ENCODE data around the gene SLC2A8.

Gene SLC2A8

DNA sequence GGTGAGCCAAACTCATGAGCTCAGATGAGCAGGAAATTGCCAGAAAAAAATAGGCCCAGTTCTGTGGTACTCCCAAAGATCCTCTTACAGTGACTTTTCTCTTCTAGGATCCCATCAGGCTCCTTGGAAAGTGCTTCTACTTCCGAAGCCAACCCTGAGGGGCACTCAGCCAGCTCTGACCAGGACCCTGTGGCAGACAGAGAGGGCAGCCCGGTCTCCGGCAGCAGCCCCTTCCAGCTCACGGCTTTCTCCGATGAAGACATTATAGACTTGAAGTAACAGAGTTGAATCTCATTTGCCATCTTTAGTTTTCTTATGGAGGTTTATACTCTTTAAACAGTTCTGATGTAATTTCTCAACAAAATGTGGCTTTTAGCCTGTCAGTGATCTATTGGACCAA lies 4.0 kb upstream of the SLC2A8 start:
- POLR2A ChIA-PET, result no interaction called here
- CTCF ChIA-PET, result interaction anchor here (0.8 to 1.9 kb wide), 4 partner anchors 13 to 179 kb away, joined by 3 to 4 read pairs (median 3); no protein-coding TSS in a partner anchor

DNA sequence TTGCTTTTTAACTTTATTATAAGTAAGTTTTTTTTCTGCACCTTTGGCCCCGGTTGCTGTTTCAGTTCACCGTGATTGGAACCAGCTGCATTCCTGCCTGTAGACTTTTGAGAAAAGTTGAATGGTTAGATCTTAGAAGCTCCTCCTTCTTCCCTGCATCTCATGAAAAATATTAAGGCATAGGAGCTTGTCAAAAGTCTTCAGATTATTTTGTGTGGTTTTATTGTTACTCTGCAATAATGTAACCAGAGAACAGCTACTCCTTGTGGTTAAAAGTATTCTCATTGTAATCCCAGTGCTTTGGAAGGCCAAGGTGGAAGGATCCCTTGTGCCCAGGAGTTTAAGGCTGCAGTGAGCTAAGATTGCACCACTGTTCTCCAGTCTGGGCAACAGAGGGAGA lies 3.3 kb upstream of the SLC2A8 start:
- H3K27ac ChIP-seq (ENCODE audit: insufficient read depth in 1 of 2, low read depth in 1 of 2, low read length in 2 of 2, poor library complexity in 1 of 2, severe bottlenecking in 2 of 2), result no peak overlapping the region
- H3K36me3 ChIP-seq (ENCODE audit: control insufficient read depth in 4 of 4, insufficient read depth in 4 of 4, low read length in 3 of 4), result no peaks in the 10 kb centered on the region
- no peak for DNase-seq
- no peaks in the 10 kb centered on the region for H3K9me3 ChIP-seq (ENCODE audit: control extremely low read depth in 1 of 5, control insufficient read depth in 4 of 5, insufficient read depth in 2 of 5, low read depth in 1 of 5, low read length in 4 of 5)
- WGBS (ENCODE audit: insufficient coverage), result no CpG with 5 or more reads among the region's 2 CpGs
- no peak overlapping the region for H3K4me3 ChIP-seq (ENCODE audit: control insufficient read depth in 1 of 7, extremely low read depth in 1 of 7, insufficient read depth in 4 of 7, low read depth in 2 of 7, low read length in 6 of 7)
- POLR2A ChIA-PET, result no interaction called here
- H3K27me3 ChIP-seq (replicated peaks in 2 of 5; ENCODE audit: control insufficient read depth in 4 of 5, insufficient read depth in 5 of 5, low read length in 4 of 5), result peaks cover 0 to 16% (median 12%) of the 10 kb centered on the region in 5 experiments
- peaks cover 5 to 46% (median 29%) of the 10 kb centered on the region in 4 experiments for H3K4me1 ChIP-seq (ENCODE audit: control extremely low read depth in 1 of 4, control insufficient read depth in 4 of 4, insufficient read depth in 4 of 4, low read length in 3 of 4)
- CTCF ChIA-PET, result interaction anchor here (1.1 to 1.9 kb wide), 3 partner anchors 13 to 33 kb away, joined by 3 to 4 read pairs (median 3); no protein-coding TSS in a partner anchor

More for the DNA sequence above, 4.0 kb upstream of the SLC2A8 start:
- Histone ChIP-seq H3K27ac (ENCODE audit: insufficient read depth in 1 of 2, low read depth in 1 of 2, low read length in 2 of 2, poor library complexity in 1 of 2, severe bottlenecking in 2 of 2) (no peak overlapping the region), H3K36me3 (ENCODE audit: control insufficient read depth in 4 of 4, insufficient read depth in 4 of 4, low read length in 3 of 4) (no peaks in the 10 kb centered on the region), H3K9me3 (ENCODE audit: control extremely low read depth in 1 of 5, control insufficient read depth in 4 of 5, insufficient read depth in 2 of 5, low read depth in 1 of 5, low read length in 4 of 5) (no peaks in the 10 kb centered on the region), H3K27me3 (replicated peaks in 2 of 5; ENCODE audit: control insufficient read depth in 4 of 5, insufficient read depth in 5 of 5, low read length in 4 of 5) (peaks cover 0 to 12% (median 8%) of the 10 kb centered on the region in 5 experiments), H3K4me3 (ENCODE audit: control insufficient read depth in 1 of 7, extremely low read depth in 1 of 7, insufficient read depth in 4 of 7, low read depth in 2 of 7, low read length in 6 of 7) (no peak overlapping the region), H3K4me1 (ENCODE audit: control extremely low read depth in 1 of 4, control insufficient read depth in 4 of 4, insufficient read depth in 4 of 4, low read length in 3 of 4) (peaks cover 5 to 46% (median 30%) of the 10 kb centered on the region in 4 experiments)
- DNase-seq, result no peak
- WGBS (ENCODE audit: insufficient coverage), result 98% methylated on average over 5 of the region's 5 CpGs

DNA sequence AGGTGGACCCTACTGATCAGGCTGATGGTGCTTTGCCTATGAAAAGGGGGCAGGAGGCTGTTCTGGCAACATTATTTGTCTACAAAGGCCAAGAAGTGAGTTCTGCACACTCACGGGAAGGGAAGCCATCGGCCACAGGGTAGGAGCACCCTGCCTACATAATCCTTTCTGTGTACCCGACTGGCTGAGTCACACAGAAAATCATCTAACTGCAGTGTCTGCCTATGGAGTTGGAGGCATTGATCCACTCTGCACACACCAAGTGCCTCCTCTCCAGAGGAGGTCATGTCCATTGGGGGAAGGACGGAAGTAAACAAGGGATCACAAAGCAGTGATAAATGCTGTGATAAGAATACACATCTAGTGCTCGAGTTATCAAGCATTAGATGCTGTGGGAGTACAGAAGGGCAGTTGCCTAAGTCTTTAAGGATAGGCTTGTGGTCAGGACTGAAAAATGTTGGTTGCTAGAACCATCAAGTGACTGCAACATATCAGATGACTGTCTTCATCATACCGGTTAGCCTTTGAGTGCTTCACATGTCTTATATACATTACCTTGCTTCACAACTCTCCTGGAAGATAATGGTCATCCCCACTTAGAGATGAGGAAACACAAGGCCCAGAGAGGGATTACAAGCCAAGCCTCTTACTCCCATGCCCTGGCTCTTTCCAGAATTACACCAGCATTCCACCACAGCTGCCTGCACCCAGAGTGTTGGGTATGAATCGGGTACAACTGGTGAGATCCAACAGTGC lies 1.3 kb upstream of the SLC2A8 start:
- 90% methylated on average over 5 of the region's 7 CpGs for WGBS (ENCODE audit: insufficient coverage)
- H3K4me3 ChIP-seq (ENCODE audit: control insufficient read depth in 1 of 7, extremely low read depth in 1 of 7, insufficient read depth in 4 of 7, low read depth in 2 of 7, low read length in 6 of 7), result peak overlapping the region in 3 of 7 experiments; percentile 58 to 77 (median 66)
- ChIA-PET CTCF (no interaction called here), POLR2A (no interaction called here)
- peaks cover 0 to 19% (median 14%) of the 10 kb centered on the region in 5 experiments for H3K27me3 ChIP-seq (replicated peaks in 2 of 5; ENCODE audit: control insufficient read depth in 4 of 5, insufficient read depth in 5 of 5, low read length in 4 of 5)
- H3K36me3 ChIP-seq (ENCODE audit: control insufficient read depth in 4 of 4, insufficient read depth in 4 of 4, low read length in 3 of 4), result no peaks in the 10 kb centered on the region
- no peak overlapping the region for H3K27ac ChIP-seq (ENCODE audit: insufficient read depth in 1 of 2, low read depth in 1 of 2, low read length in 2 of 2, poor library complexity in 1 of 2, severe bottlenecking in 2 of 2)
- DNase-seq, result no peak
- peaks cover 0 to 31% (median 22%) of the 10 kb centered on the region in 4 experiments for H3K4me1 ChIP-seq (ENCODE audit: control extremely low read depth in 1 of 4, control insufficient read depth in 4 of 4, insufficient read depth in 4 of 4, low read length in 3 of 4)
- no peaks in the 10 kb centered on the region for H3K9me3 ChIP-seq (ENCODE audit: control extremely low read depth in 1 of 5, control insufficient read depth in 4 of 5, insufficient read depth in 2 of 5, low read depth in 1 of 5, low read length in 4 of 5)

DNA sequence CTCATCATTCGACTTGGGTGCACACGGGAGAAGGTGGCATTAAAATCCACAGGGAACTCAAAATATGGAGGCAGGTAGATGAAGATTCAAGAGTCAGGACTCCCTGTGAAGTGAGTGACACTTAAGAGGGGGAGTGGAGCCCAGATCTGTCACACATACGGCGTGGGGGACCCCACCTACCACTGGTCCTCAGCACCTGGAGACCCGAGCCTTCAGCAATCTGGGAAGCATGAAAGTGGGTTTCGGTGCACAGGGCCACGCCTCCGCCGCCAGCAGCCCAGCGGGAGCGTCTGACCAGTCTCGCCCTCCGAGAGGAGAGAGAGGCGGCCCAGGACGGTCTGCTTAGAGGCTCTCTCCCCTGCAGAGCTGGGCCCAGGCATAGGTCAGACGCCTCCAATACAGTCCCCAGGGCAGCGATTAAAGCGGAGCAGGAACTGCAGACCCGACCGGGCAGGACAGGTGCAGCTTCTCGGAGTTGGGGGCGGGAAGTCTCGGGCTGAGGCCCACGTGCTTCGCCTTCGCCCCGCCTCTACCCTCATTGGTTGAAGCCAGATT lies 639 bp upstream of the SLC2A8 start:
- WGBS (ENCODE audit: insufficient coverage), result 3% methylated on average over 24 of the region's 27 CpGs
- Histone ChIP-seq H3K27me3 (replicated peaks in 2 of 5; ENCODE audit: control insufficient read depth in 4 of 5, insufficient read depth in 5 of 5, low read length in 4 of 5) (peaks cover 0 to 19% (median 14%) of the 10 kb centered on the region in 5 experiments), H3K27ac (ENCODE audit: insufficient read depth in 1 of 2, low read depth in 1 of 2, low read length in 2 of 2, poor library complexity in 1 of 2, severe bottlenecking in 2 of 2) (no peak overlapping the region), H3K4me1 (ENCODE audit: control extremely low read depth in 1 of 4, control insufficient read depth in 4 of 4, insufficient read depth in 4 of 4, low read length in 3 of 4) (peaks cover 0 to 30% (median 22%) of the 10 kb centered on the region in 4 experiments), H3K4me3 (ENCODE audit: control insufficient read depth in 1 of 7, extremely low read depth in 1 of 7, insufficient read depth in 4 of 7, low read depth in 2 of 7, low read length in 6 of 7) (peak overlapping the region; percentile 10 to 77 (median 58)), H3K9me3 (ENCODE audit: control extremely low read depth in 1 of 5, control insufficient read depth in 4 of 5, insufficient read depth in 2 of 5, low read depth in 1 of 5, low read length in 4 of 5) (no peaks in the 10 kb centered on the region), H3K36me3 (ENCODE audit: control insufficient read depth in 4 of 4, insufficient read depth in 4 of 4, low read length in 3 of 4) (no peaks in the 10 kb centered on the region)
- ChIA-PET POLR2A (interaction anchor here (1.2 kb wide), 1 partner anchor 54 kb away, joined by 5 read pairs; no protein-coding TSS in a partner anchor), CTCF (interaction anchor here (0.8 to 1.7 kb wide), 4 partner anchors 11 to 191 kb away, joined by 3 to 5 read pairs (median 4); no protein-coding TSS in a partner anchor)
- DNase-seq, result no peak

DNA sequence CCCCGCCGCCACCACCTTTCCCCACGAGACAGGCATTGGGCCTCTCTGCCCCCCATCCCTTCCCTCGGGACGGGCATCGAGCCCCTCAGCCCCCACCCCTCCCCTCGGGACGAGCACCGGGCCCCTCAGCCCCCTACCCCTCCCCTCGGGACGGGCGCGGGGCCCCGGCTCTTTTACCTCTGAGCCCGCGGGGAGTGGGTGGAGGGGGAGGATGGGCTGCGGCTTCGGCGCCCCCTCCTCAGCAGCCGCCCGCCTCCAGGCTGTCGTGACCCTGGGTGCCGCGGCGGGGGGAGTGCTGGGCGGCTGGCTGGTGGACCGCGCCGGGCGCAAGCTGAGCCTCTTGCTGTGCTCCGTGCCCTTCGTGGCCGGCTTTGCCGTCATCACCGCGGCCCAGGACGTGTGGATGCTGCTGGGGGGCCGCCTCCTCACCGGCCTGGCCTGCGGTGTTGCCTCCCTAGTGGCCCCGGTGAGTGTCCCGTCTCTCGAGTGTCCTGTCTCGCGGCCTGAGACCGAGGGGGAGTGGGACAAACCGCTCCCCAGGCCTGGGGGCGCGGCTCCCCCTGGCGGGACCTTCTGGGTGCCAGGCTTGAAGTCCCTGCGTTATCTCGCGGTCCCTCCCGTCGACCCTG lies 791 bp downstream of the SLC2A8 start:
- 1% methylated on average over 35 of the region's 55 CpGs for whole genome bisulfite sequencing (ENCODE audit: insufficient coverage)
- POLR2A ChIA-PET, result interaction anchor here (1.2 kb wide), 1 partner anchor 53 kb away, joined by 5 read pairs; no protein-coding TSS in a partner anchor
- Histone ChIP-seq H3K36me3 (ENCODE audit: control insufficient read depth in 4 of 4, insufficient read depth in 4 of 4, low read length in 3 of 4) (no peaks in the 10 kb centered on the region), H3K27ac (ENCODE audit: insufficient read depth in 1 of 2, low read depth in 1 of 2, low read length in 2 of 2, poor library complexity in 1 of 2, severe bottlenecking in 2 of 2) (peak overlapping the region in 1 of 2 experiments; percentile 14), H3K9me3 (ENCODE audit: control extremely low read depth in 1 of 5, control insufficient read depth in 4 of 5, insufficient read depth in 2 of 5, low read depth in 1 of 5, low read length in 4 of 5) (no peaks in the 10 kb centered on the region), H3K27me3 (replicated peaks in 2 of 5; ENCODE audit: control insufficient read depth in 4 of 5, insufficient read depth in 5 of 5, low read length in 4 of 5) (peaks cover 0 to 19% (median 14%) of the 10 kb centered on the region in 5 experiments), H3K4me3 (ENCODE audit: control insufficient read depth in 1 of 7, extremely low read depth in 1 of 7, insufficient read depth in 4 of 7, low read depth in 2 of 7, low read length in 6 of 7) (peak overlapping the region; percentile 32 to 78 (median 66)), H3K4me1 (ENCODE audit: control extremely low read depth in 1 of 4, control insufficient read depth in 4 of 4, insufficient read depth in 4 of 4, low read length in 3 of 4) (peaks cover 0 to 24% (median 22%) of the 10 kb centered on the region in 4 experiments)
- peak; percentile 34 to 46 (median 40) for DNase-seq
- CTCF ChIA-PET, result interaction anchor here (1.0 to 1.7 kb wide), 6 partner anchors 9 to 183 kb away, joined by 3 to 5 read pairs (median 4); no protein-coding TSS in a partner anchor

DNA sequence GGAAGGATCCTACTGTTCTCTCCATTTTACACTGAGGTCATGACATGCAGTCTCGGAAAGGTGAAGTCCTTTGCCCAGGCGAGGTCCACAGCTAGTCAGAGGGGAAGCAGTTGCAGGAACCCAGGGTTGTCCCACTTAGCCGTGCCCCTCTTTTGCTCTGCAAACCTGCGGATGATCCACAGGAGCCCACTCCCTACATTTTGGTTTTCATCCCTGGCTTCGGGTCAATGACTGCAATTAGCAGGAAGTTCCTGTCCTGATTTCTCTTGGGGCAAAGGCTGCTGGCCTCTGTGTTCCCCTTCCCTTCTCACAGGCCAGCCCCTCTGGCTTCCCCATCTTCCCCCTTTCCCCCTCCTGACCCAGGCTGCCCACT lies 1.3 kb downstream of the SLC2A8 start:
- peaks cover 0 to 19% (median 11%) of the 10 kb centered on the region in 5 experiments for H3K27me3 ChIP-seq (replicated peaks in 2 of 5; ENCODE audit: control insufficient read depth in 4 of 5, insufficient read depth in 5 of 5, low read length in 4 of 5)
- H3K4me3 ChIP-seq (ENCODE audit: control insufficient read depth in 1 of 7, extremely low read depth in 1 of 7, insufficient read depth in 4 of 7, low read depth in 2 of 7, low read length in 6 of 7), result peak overlapping the region in 6 of 7 experiments; percentile 43 to 78 (median 66)
- POLR2A ChIA-PET, result no interaction called here
- 52% methylated on average over 4 of the region's 5 CpGs for WGBS (ENCODE audit: insufficient coverage)
- peaks cover 0 to 25% (median 22%) of the 10 kb centered on the region in 4 experiments for H3K4me1 ChIP-seq (ENCODE audit: control extremely low read depth in 1 of 4, control insufficient read depth in 4 of 4, insufficient read depth in 4 of 4, low read length in 3 of 4)
- CTCF ChIA-PET, result interaction anchor here (1.1 to 1.4 kb wide), 5 partner anchors 10 to 183 kb away, joined by 3 to 4 read pairs (median 3); no protein-coding TSS in a partner anchor
- H3K27ac ChIP-seq (ENCODE audit: insufficient read depth in 1 of 2, low read depth in 1 of 2, low read length in 2 of 2, poor library complexity in 1 of 2, severe bottlenecking in 2 of 2), result no peak overlapping the region
- no peaks in the 10 kb centered on the region for H3K36me3 ChIP-seq (ENCODE audit: control insufficient read depth in 4 of 4, insufficient read depth in 4 of 4, low read length in 3 of 4)
- no peak for DNase-seq
- H3K9me3 ChIP-seq (ENCODE audit: control extremely low read depth in 1 of 5, control insufficient read depth in 4 of 5, insufficient read depth in 2 of 5, low read depth in 1 of 5, low read length in 4 of 5), result no peaks in the 10 kb centered on the region

All from common myeloid progenitor, CD34-positive (primary cell).